ENCODE results near the gene ZNF24. TPM values are rescaled to one million over a fixed set of nuclear protein-coding genes. Genes with fewer than 3 reads are reported as not detected.

The ZNF24 gene
- total RNA-seq, 6 experiments from 2014 or later: 34.4 to 40.0 (median 36.1) TPM

DNA sequence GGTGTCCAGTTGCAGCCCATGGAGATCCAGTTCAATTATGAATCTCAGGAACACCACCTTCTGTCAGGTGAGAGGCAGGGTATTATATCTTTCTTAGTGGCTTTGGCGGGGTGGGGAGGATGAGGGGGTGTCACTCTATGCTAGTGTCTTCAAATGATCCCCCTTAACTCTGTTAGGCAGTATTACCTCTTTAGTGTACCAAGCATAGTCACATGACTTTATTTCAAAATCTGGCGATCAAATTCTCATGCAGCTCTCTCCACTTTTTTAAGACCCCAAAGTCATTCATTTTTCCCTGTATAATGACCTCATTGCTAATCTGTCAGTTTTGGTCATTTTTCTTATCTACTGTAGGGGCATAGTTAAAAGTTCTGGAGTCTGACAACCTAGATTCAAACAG is 53.1 kb downstream of the ZNF24 start:
- peaks cover 6% of the 10 kb centered on the region; the same call in 1 of the 2 replicates for H3K27me3 Mint-ChIP-seq (ENCODE audit: insufficient read depth)
- DNase-seq: no peak
- H3K27ac Mint-ChIP-seq: peak overlapping the region; percentile 95
- TF ChIP-seq, protein P1, sequence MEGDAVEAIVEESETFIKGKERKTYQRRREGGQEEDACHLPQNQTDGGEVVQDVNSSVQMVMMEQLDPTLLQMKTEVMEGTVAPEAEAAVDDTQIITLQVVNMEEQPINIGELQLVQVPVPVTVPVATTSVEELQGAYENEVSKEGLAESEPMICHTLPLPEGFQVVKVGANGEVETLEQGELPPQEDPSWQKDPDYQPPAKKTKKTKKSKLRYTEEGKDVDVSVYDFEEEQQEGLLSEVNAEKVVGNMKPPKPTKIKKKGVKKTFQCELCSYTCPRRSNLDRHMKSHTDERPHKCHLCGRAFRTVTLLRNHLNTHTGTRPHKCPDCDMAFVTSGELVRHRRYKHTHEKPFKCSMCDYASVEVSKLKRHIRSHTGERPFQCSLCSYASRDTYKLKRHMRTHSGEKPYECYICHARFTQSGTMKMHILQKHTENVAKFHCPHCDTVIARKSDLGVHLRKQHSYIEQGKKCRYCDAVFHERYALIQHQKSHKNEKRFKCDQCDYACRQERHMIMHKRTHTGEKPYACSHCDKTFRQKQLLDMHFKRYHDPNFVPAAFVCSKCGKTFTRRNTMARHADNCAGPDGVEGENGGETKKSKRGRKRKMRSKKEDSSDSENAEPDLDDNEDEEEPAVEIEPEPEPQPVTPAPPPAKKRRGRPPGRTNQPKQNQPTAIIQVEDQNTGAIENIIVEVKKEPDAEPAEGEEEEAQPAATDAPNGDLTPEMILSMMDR (IDR thresholded peaks at IDR 0.05): no peak
- peaks cover 48% of the 10 kb centered on the region for H3K9me3 Mint-ChIP-seq
- peaks cover 81% of the 10 kb centered on the region for H3K36me3 Mint-ChIP-seq (ENCODE audit: low read depth)
- H3K4me1 Mint-ChIP-seq (ENCODE audit: low read depth): peaks cover 30% of the 10 kb centered on the region
- H3K4me3 Mint-ChIP-seq: peak overlapping the region; percentile 100

DNA sequence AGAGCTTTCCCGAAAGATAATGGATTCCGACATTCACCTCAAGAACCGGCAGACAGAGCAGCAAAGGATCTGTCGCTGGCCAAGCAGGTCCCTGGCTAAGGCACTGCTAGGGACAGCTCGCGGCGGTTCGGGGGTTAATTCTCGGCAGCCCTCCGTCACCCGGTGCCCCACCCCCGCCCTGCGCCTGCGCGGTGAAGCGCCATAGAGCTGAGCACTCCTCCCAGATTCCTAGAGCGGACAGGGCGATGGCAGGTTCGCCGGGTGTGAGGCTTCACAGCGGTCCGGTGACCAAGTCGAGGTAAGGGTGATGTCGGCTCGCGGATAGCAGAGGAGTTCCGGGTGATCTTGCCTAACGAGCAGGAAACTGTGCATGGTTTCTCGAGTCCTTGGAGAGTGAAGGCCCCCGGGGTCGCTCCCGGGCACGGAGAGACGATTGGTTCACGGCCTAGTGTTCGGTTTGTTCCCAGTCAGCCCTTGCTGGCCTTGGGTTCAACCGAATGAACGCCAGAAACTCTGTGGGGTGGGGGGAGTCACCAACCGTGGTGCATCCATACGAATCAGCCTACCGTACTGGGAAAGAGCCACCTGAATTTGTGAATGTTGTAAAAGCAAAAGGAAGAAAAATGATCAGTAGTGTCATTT is 54.0 kb downstream of the ZNF24 start, which contains the start of gene ZSCAN30:
ZSCAN30 (minus strand) TSS at position 136 of the 642 bp plus-strand sequence. CDS start 25,877 bp downstream, outside the sequence.
- H3K27me3 Mint-ChIP-seq (ENCODE audit: insufficient read depth): peaks cover 3% of the 10 kb centered on the region; the same call in 1 of the 2 replicates
- H3K4me1 Mint-ChIP-seq (ENCODE audit: low read depth): peaks cover 30% of the 10 kb centered on the region
- TF ChIP-seq, protein P1 (IDR thresholded peaks at IDR 0.05): no peak

DNA sequence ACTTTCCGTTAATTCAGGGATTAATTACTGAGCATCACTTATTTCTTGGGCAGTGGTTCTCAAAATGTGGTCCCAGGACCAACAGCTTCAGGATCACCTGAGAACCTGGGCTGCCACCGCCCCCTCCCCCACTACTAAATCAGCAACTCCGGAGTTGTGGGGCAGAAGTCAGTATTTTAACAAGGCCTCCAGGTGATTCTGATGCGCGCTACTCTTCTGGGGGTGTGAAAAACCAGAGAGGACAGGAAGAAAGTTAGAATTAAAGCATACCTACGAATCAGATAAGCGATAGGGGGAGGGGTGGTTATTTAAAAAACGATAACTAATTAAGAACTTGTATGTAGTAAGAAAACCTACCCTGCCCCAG is 54.5 kb downstream of the ZNF24 start:
- H3K27ac Mint-ChIP-seq: peak overlapping the region; percentile 95
- TF ChIP-seq, protein P1 (IDR thresholded peaks at IDR 0.05): no peak
- peaks cover 41% of the 10 kb centered on the region for H3K9me3 Mint-ChIP-seq
- no peak for DNase-seq
- peak overlapping the region; percentile 100 for H3K4me3 Mint-ChIP-seq
- peaks cover 80% of the 10 kb centered on the region for H3K36me3 Mint-ChIP-seq (ENCODE audit: low read depth)
- H3K27me3 Mint-ChIP-seq (ENCODE audit: insufficient read depth): peaks cover 3% of the 10 kb centered on the region; the same call in 1 of the 2 replicates
- peaks cover 30% of the 10 kb centered on the region for H3K4me1 Mint-ChIP-seq (ENCODE audit: low read depth)

More for the DNA sequence above, 54.0 kb downstream of the ZNF24 start, which contains the start of gene ZSCAN30:
- Mint-ChIP-seq H3K36me3 (ENCODE audit: low read depth) (peaks cover 80% of the 10 kb centered on the region), H3K9me3 (peaks cover 46% of the 10 kb centered on the region), H3K27ac (peak within 1 kb of the TSS; percentile 95), H3K4me3 (peak within 1 kb of the TSS; percentile 100)
- DNase-seq: peak; percentile 90

DNA sequence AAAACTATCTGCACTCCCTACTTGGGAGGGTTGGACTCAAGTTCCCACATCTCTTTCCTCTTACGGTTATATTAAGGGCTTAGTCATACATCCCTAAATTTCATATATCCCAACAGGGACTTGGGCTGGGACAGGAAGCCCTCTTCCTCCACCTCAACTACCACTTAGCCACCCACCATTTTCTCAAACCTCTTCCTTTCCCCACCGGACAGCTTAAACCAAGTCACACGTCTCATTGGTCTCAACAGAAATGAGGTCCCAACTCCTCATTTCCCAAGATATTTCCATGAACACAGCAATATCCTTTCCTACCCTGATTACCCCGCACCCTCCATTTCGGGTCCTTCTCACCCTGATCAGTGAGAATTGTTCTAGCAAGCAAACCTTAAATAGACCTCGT is 54.9 kb downstream of the ZNF24 start:
- TF ChIP-seq, protein P1 (IDR thresholded peaks at IDR 0.05): no peak
- H3K36me3 Mint-ChIP-seq (ENCODE audit: low read depth): peaks cover 76% of the 10 kb centered on the region
- peak overlapping the region; percentile 95 for H3K27ac Mint-ChIP-seq
- peaks cover 3% of the 10 kb centered on the region; the same call in 1 of the 2 replicates for H3K27me3 Mint-ChIP-seq (ENCODE audit: insufficient read depth)
- peak overlapping the region; percentile 100 for H3K4me3 Mint-ChIP-seq
- peaks cover 30% of the 10 kb centered on the region for H3K4me1 Mint-ChIP-seq (ENCODE audit: low read depth)
- DNase-seq: peak; percentile 16
- H3K9me3 Mint-ChIP-seq: peaks cover 37% of the 10 kb centered on the region

DNA sequence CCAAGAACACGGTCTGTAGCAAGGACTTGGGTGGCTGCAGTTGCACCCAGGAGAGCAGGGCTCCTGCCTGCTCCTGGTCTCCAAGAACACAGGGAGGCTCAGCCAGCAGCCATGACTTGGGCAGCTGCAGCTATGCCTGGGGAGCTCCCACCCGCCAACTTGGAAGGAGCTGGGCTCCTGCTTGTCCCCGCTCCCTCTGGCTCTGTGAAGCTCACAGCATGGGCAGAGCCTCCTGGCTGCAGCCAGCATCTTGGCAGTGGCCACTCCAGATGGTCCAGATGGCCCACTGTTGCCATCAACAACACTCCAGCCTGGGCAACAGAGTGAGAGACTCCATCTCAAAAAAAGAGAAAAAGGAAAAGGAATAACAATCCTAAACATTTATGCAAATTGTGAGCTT is 59.4 kb downstream of the ZNF24 start:
- TF ChIP-seq, protein P1 (IDR thresholded peaks at IDR 0.05): no peak
- no peak overlapping the region for H3K4me3 Mint-ChIP-seq
- DNase-seq: no peak
- H3K27ac Mint-ChIP-seq: no peak overlapping the region
- peaks cover 58% of the 10 kb centered on the region for H3K9me3 Mint-ChIP-seq
- H3K4me1 Mint-ChIP-seq (ENCODE audit: low read depth): peaks cover 31% of the 10 kb centered on the region
- H3K27me3 Mint-ChIP-seq (ENCODE audit: insufficient read depth): no peaks in the 10 kb centered on the region; the same call in 1 of the 2 replicates
- H3K36me3 Mint-ChIP-seq (ENCODE audit: low read depth): peaks cover 73% of the 10 kb centered on the region

Measured in HFFc6 (cell line).